T-helper 1 cell (primary cell): ENCODE data around the gene LNP1.
A peak's percentile ranks its signal among the peaks of the same experiment; 100 is the strongest.

Experiments
- DNase-seq, 5 donors: peaks; one replicate each; pipeline ENCODE4 v3.0.0-alpha.2; 2012 to 2020

The LNP1 gene

DNA sequence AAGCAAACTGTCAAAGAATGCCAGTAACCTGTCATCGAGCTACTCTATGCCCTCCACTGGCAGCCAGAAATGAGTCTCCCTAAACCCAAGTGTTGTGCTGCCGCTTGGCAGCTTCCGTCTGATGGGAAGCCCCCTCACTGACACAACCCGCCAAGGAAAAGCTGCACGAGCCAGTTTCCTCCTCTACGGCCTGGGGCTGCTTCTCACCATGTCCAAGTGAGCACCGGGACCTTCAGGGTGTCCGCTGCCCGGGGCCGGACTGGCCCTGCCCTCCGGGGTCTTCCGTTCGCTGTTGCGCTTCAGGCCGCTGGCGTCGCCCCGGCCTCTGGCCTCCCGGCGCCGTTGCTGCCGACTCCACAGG is 940 bp upstream of the LNP1 start:
- peak; percentile 8 to 65 (median 18) for DNase-seq

DNA sequence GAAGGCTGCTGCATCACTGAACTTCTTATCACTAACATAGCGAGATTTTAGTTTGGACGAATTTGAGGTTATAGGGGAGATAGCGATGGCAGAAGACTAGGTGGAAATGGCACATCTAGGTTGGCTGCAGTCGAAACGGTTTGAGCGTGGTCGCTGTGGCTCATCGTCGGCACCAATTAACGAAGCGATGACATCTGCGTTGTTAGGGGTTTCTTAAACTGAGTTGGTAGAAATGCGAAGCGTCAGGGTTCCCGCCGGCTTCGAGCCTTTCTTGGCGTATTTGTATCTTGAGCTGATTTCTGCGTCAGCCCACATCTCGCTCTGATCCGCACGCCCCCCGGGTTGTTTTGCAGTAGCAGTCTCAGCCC is 319 bp downstream of the LNP1 start:
- peak in 4 of 5 donors; percentile 15 to 46 (median 31) for DNase-seq

GRCh38 chr3:100402256-100402655 is 917 bp downstream of the LNP1 start:
- no peak for DNase-seq

DNA sequence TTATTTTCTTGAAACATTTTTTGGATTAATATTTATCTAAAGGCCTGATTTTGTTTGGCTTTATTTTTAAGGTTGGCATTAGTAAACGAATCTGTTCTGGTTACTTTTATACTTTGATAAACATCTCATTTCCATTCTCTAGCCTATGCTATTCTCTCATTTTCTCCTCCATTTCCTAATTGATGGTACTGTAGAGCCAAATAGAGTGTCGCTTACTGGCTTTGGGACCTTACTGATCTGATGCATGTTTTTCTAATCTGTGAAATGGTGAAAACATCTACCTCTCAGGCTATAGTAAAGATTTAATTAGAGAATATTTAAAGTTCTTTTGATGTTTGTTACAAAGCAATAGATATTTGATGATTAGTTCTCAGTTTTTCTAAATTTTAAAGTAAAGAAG is 1.6 kb downstream of the LNP1 start:
- no peak for DNase-seq

GRCh38 chr3:100403362-100404249 is 2.3 kb downstream of the LNP1 start:
- no peak for DNase-seq

DNA sequence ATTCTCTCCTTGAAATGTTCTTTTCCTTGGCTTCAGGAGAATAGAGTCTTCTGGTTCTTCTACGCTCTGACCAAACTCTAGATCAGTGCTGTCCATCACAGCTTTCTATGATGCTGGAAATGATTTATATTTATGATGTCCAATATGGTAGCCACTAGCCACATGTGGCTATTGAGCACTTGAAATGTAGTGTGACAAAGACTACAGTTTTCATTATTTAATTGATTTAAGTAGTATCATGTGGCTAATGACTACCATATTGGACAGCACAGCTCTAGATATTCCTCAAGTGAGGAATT is 2.9 kb downstream of the LNP1 start:
- DNase-seq, result no peak

GRCh38 chr3:100407164-100407563 is 5.8 kb downstream of the LNP1 start:
- no peak for DNase-seq

GRCh38 chr3:100407977-100408532 is 6.7 kb downstream of the LNP1 start:
- no peak for DNase-seq

GRCh38 chr3:100411091-100411982 is 10.0 kb downstream of the LNP1 start:
- no peak for DNase-seq

GRCh38 chr3:100412912-100413590 is 11.7 kb downstream of the LNP1 start:
- DNase-seq, result no peak

DNA sequence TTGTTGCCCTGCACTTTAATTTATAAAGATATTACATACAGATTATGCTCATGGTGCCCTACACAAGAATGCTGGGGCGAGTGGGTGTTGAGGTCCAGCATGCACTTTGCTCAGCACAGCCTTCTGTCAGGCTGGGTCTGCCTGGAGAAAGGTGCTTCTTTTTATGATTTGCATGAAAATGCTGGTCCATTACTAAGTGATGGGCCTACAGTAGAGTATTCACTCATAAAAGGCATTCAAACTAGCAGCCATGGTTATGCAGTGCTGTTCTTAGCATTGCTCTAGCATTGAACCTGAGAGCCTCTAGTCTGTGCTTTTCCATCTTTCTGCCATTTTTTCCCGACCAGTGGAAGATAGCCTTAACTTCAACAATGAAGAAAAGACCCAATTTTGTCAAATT is 12.3 kb downstream of the LNP1 start:
- no peak for DNase-seq

- no peak for DNase-seq
These were observed 14.8 kb downstream of the LNP1 start for GRCh38 chr3:100416176-100416575.

GRCh38 chr3:100416863-100417262 is 15.5 kb downstream of the LNP1 start:
- no peak for DNase-seq

- no peak for DNase-seq
These were observed 18.1 kb downstream of the LNP1 start for GRCh38 chr3:100419406-100419805.

- DNase-seq, result no peak
These were observed 19.5 kb downstream of the LNP1 start for GRCh38 chr3:100420885-100421284.

- DNase-seq, result no peak
These were observed 22.3 kb downstream of the LNP1 start for GRCh38 chr3:100423611-100424010.

DNA sequence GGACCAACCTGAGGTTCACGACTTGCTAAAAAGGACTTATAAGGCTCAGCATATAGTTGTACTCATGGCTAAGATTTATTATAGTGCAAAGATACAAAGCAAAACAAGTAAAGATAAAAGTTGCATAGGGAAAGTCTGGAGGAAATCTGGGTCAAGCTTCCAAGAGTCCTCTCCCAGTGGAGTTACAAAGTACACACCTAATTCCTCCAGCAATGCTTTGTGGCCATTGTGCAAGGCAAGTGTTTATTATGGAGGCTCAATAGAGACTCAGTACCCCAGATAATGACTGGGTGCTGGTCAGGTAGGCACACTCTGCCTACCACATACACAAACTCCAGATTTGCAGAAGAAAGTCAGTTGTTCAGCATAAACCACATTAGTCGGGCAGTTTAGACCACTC is 22.9 kb downstream of the LNP1 start:
- no peak for DNase-seq

DNA sequence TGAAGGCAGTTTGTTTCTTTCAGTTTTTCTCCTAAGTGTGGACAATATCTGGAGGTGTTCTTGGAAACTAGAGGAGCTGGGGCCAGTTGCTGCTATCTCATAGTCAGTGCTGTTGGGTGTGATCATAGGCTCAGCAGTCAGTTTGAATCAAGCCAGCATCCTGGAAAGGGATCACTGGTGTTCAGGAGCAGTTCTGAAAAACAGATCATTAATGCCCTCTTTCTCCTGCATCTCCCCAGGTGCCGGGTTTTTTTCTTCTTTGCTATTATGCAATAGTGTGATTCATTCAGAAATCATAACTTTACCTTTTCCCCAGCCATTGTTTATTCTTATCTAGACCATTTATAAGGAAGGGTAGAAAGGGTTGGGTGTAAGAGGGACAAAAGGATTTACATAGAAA is 24.0 kb downstream of the LNP1 start:
- no peak for DNase-seq

GRCh38 chr3:100426067-100426682 is 24.8 kb downstream of the LNP1 start:
- no peak for DNase-seq

DNA sequence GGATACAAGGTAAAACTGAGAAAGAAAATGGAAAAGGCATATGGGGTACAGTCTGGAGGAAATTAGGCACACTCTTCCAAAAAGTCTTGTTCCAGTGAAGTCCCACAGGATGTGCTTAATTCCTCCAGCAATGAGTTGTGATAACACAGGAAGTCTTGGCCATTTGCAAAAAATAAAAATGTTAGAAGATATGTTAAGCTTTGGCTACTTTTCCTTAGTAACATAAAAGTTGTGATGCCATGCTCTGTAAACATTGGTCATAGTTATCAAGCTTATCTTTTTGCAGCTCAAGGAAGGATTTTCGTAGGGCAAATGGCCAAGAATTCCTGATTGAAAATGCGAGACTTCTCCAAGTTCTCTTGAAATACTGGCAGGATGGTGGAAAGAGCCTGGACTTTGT is 26.4 kb downstream of the LNP1 start:
- no peak for DNase-seq

DNA sequence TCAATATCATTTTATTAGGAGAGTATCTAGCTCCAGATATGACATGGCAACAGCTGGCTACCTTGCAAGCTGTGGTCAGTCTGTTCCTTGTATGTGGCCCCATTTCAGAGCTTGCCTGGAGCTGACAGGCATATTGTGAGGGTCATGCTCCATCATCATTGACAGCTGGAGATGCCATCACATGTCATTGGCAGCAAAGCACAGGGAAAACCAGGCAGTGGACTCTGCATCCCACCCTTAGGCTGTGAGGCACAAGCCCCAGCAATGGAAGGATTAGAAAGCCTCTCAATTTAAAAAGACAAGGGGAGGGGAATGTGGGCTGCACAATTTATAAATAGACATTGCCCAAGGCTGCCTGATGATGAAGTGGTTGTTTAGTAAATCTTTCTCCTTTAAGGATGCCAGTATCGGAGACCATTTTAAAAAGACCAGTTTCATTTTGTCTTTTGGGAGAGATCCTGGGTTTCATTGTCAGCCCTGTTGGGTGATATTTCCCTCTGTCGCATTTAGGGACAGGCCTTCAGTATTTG is 27.9 kb downstream of the LNP1 start:
- DNase-seq, result no peak

- DNase-seq, result no peak
These were observed 35.6 kb downstream of the LNP1 start for GRCh38 chr3:100436951-100437350.
